Activated B cell treated with CpG ODN at 0.5 μM for 24 hours (primary cell): Measurements from ENCODE around the gene CHN2. TPM values are rescaled to one million over a fixed set of nuclear protein-coding genes. Genes with fewer than 3 reads are reported as not detected.

ENCODE experiments used
- ATAC-seq: fragments of 200-7000 bp; cut with Tn5 transposase; one replicate; pipeline ENCODE4 v1.10.0; 2021; ENCODE audit warnings: low read depth, mild to moderate bottlenecking, moderate library complexity
- CTCF ChIA-PET: fragments of 350-600 bp; sonication (Branson Sonifier 250); formaldehyde crosslinking; loops from one replicate; lab custom pipeline; 2021; ENCODE audit warnings: antibody characterized with exemption; lab: Charles Lee
- POLR2A ChIA-PET: fragments of 350-600 bp; sonication (Branson Sonifier 250); formaldehyde crosslinking; loops from one replicate; lab custom pipeline; 2021; ENCODE audit warnings: antibody characterized with exemption; lab: Charles Lee
- DNase-seq: peaks from one replicate; pipeline ENCODE4 v3.0.0; 2022
- H3K27ac Mint-ChIP-seq: one replicate; pipeline ENCODE4 v1.8.0; 2020; ENCODE audit warnings: mixed read lengths
- H3K27me3 Mint-ChIP-seq: one replicate; pipeline ENCODE4 v1.8.0; 2021; ENCODE audit warnings: mixed read lengths
- H3K36me3 Mint-ChIP-seq: one replicate; pipeline ENCODE4 v1.8.0; 2021; ENCODE audit warnings: low read depth, mixed read lengths
- H3K4me1 Mint-ChIP-seq: one replicate; pipeline ENCODE4 v1.8.0; 2021; ENCODE audit warnings: mixed read lengths
- H3K4me3 Mint-ChIP-seq: one replicate; pipeline ENCODE4 v1.8.0; 2020; ENCODE audit warnings: mild to moderate bottlenecking, mixed read lengths
- H3K9me3 Mint-ChIP-seq: one replicate; pipeline ENCODE4 v1.8.0; 2020; ENCODE audit warnings: mixed read lengths
- intact Hi-C: fragments of 100-400 bp; cut with micrococcal nuclease; formaldehyde crosslinking; loops from one replicate; pipeline ENCODE4 v1.15.1; 2024
- total RNA-seq: library from RNA; stranded (reverse); gene quantifications from 2 replicates; pipeline ENCODE4 v1.2.3, GENCODE V29; 2022
- TF ChIP-seq, protein P1 (sequence below): fragments of 200-600 bp; IDR thresholded peaks from one replicate; pipeline ENCODE4 v1.8.0; 2022; ENCODE audit warnings: antibody characterized with exemption, mild to moderate bottlenecking

Gene CHN2
- total RNA-seq, 1 donor from 2014 or later: 1.8 TPM

- DNase-seq: no peak
- Mint-ChIP-seq H3K4me1 (peaks cover 25% of the 10 kb centered on the region), H3K27me3 (no peaks in the 10 kb centered on the region), H3K27ac (no peak overlapping the region), H3K36me3 (no peaks in the 10 kb centered on the region), H3K4me3 (no peak overlapping the region), H3K9me3 (no peaks in the 10 kb centered on the region)
- no peak for ATAC-seq
- intact Hi-C loops: no loop called here
- TF ChIP-seq, protein P1, sequence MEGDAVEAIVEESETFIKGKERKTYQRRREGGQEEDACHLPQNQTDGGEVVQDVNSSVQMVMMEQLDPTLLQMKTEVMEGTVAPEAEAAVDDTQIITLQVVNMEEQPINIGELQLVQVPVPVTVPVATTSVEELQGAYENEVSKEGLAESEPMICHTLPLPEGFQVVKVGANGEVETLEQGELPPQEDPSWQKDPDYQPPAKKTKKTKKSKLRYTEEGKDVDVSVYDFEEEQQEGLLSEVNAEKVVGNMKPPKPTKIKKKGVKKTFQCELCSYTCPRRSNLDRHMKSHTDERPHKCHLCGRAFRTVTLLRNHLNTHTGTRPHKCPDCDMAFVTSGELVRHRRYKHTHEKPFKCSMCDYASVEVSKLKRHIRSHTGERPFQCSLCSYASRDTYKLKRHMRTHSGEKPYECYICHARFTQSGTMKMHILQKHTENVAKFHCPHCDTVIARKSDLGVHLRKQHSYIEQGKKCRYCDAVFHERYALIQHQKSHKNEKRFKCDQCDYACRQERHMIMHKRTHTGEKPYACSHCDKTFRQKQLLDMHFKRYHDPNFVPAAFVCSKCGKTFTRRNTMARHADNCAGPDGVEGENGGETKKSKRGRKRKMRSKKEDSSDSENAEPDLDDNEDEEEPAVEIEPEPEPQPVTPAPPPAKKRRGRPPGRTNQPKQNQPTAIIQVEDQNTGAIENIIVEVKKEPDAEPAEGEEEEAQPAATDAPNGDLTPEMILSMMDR: no peak
- CTCF ChIA-PET: no interaction called here
- POLR2A ChIA-PET: no interaction called here
Observed at GRCh38 chr7:29247224-29247962, 52.8 kb downstream of the CHN2 start.

DNA sequence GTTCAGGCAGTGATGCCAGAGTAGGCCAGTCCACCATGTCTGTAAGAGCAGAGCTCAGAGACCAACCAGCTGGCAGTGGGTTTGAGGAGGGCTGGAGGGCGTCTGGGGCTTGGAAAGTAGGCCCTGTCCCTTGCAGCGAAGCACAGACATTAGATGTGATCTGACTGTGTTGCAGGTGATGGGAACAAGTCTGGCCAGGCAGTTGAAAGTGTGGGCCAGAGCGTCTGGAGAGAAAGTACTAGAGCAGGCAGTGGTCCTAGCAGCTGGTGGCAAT lies 53.3 kb downstream of the CHN2 start:
- ATAC-seq (no peak), DNase-seq (no peak)
- Mint-ChIP-seq H3K9me3 (no peaks in the 10 kb centered on the region), H3K36me3 (no peaks in the 10 kb centered on the region), H3K4me1 (peaks cover 25% of the 10 kb centered on the region), H3K4me3 (no peak overlapping the region), H3K27ac (no peak overlapping the region), H3K27me3 (no peaks in the 10 kb centered on the region)
- TF ChIP-seq, protein P1: no peak
- POLR2A ChIA-PET: no interaction called here
- CTCF ChIA-PET: no interaction called here
- intact Hi-C loops: no loop called here

DNA sequence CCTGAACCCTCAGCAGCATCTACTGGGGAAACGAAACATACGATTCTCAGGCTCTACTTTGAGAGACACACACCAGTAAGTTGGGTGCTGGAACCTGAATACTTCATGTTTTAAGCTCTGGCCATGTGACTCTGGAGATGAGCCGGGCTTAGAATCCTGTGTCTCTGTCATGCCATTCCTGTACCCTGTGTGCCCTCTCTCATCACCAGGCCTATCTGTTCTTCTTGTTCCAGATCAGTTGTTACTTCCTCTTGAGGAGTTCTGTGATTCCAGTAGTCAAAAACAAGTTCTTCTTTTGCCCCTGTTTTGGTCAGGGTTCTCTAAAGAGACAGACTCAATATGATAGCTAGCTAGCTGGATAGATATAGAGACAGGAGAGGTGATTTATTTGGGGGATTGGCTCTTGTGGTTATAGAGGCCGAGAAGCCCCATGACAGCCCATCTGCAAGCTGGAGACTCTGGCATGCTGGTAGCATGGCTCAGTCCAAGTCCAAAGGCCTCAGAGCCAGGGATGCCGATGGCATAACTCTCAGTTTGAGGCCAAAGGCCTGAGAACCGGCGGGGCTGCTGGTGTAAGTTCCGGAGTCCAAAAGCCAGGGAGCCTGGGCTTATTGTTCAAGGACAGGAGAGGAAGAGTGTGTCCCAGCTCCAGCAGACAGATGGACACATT lies 54.3 kb downstream of the CHN2 start:
- ChIA-PET POLR2A (no interaction called here), CTCF (no interaction called here)
- intact Hi-C loops: no loop called here
- DNase-seq (no peak), ATAC-seq (no peak)
- TF ChIP-seq, protein P1: no peak
- no peaks in the 10 kb centered on the region for H3K27me3 Mint-ChIP-seq
- no peaks in the 10 kb centered on the region for H3K9me3 Mint-ChIP-seq
- peaks cover 21% of the 10 kb centered on the region for H3K4me1 Mint-ChIP-seq
- H3K27ac Mint-ChIP-seq: peak overlapping the region; percentile 7
- no peaks in the 10 kb centered on the region for H3K36me3 Mint-ChIP-seq
- H3K4me3 Mint-ChIP-seq: no peak overlapping the region

- Mint-ChIP-seq H3K4me1 (peaks cover 16% of the 10 kb centered on the region), H3K4me3 (no peak overlapping the region), H3K27me3 (no peaks in the 10 kb centered on the region), H3K9me3 (no peaks in the 10 kb centered on the region), H3K36me3 (no peaks in the 10 kb centered on the region), H3K27ac (no peak overlapping the region)
- ATAC-seq (no peak), DNase-seq (no peak)
- TF ChIP-seq, protein P1: no peak
- ChIA-PET CTCF (no interaction called here), POLR2A (no interaction called here)
- intact Hi-C loops: no loop called here
Observed at GRCh38 chr7:29249383-29249750, 54.8 kb downstream of the CHN2 start.

- CTCF ChIA-PET: no interaction called here
- POLR2A ChIA-PET: no interaction called here
- H3K4me3 Mint-ChIP-seq: no peak overlapping the region
- peaks cover 11% of the 10 kb centered on the region for H3K4me1 Mint-ChIP-seq
- DNase-seq (no peak), ATAC-seq (no peak)
- no peaks in the 10 kb centered on the region for H3K36me3 Mint-ChIP-seq
- no peaks in the 10 kb centered on the region for H3K9me3 Mint-ChIP-seq
- no peak overlapping the region for H3K27ac Mint-ChIP-seq
- H3K27me3 Mint-ChIP-seq: no peaks in the 10 kb centered on the region
- intact Hi-C loops: no loop called here
- TF ChIP-seq, protein P1: no peak
Observed at GRCh38 chr7:29249860-29250259, 55.3 kb downstream of the CHN2 start.
